GM21423 (cell line): Measurements from ENCODE around the gene ACOX3.

ENCODE experiments used
- ATAC-seq: cut with Tn5 transposase; IDR thresholded peaks from one replicate; pipeline ENCODE4 v1.9.1; 2021; ENCODE audit warnings: mild to moderate bottlenecking, moderate library complexity; ENCODE audit not compliant: unreplicated experiment

The ACOX3 gene

DNA sequence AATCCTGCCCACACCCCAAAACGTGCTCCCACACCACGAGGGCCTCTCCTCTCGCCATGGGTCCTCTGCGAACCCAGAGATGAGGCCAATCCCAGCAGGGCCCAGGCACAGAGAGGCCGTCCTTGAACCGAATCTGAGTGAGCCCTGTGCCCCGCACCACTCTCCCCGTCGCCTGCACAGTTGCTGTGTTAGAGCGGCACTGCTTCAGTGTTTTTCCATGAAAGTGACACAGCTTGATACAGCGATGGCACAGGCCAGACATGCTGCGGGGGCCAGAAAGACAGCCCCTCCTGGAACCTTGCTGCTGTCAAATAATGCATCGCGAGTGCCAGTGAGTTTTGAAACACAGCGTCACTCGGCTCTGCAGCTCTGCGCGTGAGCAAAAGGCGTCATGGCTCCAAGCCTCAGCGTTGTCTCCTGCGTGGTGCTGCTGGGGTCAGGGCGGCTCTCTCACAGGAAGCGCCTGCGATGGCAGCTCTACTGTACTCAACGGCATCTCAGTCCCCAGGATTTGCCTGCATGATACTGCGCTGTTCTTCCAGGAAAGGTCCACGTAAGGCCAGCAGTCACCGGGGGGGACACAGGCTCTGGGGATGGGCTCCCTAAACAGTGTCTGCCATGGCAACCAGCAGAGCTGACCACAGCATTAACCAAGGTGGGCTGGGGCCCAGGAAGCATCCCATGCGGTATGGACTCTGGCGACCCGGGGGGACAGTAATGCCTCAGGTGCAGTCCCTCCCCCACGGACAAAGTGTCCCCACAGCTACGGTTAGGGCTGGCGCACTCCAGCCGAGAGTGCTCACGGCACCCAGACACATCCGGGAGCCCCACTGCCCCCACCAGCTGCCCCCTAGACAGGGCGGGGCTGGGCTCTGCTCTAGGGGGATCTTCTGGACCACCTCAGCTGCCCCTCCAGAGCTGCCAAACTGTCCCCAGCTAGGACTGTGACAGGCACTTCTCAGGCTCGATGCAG is 63.1 kb downstream of the ACOX3 start:
- ATAC-seq: no peak

DNA sequence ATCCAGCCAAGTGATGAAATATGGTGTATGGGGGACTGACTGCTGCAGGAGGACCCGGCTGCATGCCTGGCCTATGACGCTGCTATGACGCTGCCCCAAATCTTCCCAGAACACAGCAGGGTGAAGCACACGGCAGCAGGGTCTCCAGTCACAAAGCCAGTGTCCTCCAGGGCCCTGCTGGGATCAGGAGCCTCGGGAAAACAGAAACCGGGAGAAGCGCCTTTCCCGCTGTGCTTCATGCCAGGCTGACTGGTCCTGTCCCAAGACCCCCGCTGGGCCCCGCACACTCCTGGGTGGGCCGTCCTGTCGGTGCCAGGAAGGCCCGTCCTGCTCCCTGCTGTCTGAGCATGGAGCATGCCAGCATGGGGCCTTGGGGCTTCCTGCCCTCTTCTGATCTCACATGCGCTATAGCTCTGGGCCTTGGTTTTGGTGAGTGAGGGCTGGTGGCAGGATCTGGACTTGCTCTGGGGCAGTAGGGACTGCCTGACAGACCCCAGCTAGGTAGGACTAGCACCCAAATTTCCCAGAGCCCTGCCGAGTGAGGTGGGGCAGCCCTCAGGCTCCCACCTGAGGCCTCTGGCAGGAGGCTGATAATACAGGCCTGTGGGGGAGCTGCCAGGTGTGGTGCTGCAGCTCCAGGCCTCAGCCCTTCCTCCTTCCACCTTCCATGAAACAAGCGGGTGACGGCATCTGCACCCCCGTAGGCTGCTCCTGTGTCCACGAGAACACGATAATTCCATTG is 64.0 kb downstream of the ACOX3 start:
- no peak for ATAC-seq

DNA sequence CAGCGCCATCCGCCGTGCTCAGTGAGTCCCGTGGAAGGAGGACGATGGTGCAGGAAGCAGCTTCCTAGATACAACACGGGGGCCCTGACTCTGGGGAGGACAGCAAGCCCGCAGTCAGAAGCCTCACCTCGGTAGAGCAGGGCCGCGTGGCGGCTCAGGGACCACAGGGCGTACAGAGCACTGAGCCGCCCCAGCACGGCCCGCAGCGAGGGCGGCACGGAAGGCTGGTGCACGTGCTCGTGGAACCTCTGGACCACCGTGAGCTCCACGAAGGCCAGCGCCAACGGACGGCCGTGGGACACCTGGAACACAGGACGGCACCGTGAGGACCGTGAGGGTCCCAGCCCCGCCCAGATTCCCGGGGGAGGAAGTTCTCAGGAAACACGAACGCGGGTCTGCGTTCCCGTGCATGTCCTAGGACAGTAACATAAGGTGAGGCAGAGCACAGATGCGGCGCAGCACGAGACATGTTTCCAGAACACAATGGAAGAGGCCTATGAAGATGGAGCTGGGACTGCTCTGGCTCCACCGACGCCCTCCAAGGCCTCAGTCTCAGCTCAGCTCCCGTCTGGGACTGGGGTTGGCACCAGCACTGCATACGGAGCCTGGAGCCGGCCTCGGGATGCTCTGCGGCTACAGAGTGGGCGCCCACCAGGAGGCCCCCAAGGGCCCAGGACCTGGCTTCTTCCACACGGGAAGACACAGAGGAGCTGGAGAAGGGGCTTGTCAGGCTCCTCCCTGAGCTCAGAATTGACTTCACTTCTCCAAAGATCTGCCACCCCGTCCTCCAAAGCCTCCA is 65.5 kb downstream of the ACOX3 start:
- ATAC-seq: no peak

DNA sequence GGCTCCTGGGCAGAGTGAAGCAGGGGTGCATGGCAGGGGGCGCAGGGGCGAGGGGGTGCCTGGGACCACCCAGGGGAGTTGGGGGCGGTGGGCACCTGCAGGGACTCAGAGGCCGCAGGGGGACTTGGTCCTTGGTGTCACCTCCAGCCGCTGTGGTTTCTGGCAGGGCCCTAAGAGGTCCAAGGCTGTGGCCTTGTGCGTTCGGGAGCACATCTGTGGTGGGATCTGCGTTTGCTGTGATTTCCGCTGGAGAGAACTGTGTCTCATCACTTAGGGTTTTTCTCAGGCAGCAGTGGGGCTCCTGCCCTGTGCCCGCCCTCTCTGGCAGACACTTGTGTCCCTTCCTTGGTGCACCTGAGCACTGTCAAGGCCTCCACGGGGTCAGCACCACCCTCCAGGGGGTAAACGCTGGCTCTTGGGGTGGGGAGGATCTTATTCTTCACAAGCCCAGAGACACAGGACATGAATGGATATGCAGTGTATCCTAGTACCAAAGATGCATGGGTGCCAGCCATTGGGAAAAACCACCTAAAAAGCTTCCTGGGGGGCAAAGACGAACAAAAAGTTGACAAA is 66.5 kb downstream of the ACOX3 start:
- no peak for ATAC-seq

DNA sequence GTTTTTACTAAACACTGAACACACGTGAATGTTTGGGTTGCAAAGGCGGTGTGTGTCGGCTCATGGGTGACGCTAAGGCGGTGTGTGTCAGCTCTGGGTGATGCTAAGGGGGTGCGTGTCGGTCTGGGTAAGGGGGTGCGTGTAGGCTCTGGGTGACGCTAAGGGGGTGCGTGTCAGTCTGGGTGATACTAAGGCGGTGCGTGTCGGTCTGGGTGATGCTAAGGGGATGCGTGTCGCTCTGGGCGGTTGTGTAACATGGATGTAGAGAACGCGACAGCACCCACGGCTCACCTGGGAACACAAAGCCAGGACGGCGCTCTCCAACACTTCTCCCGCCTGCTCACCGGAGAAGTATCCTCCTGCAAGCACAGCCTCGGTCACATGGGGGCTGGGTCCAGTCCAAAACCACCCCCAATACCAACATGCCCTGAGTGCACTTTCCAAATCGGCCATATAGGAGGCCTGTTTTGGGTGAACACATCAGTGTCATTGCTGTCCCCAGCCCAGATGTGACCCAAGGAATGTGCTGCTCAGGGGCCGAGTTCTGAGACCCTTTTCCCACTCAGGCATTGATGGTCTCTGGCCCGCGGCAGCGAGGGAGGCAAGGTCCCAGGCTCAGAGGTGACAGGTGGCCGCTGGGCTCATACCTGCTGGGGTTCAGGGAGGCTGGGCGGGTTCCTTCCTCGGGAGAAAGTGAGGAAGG is 67.1 kb downstream of the ACOX3 start:
- no peak for ATAC-seq

DNA sequence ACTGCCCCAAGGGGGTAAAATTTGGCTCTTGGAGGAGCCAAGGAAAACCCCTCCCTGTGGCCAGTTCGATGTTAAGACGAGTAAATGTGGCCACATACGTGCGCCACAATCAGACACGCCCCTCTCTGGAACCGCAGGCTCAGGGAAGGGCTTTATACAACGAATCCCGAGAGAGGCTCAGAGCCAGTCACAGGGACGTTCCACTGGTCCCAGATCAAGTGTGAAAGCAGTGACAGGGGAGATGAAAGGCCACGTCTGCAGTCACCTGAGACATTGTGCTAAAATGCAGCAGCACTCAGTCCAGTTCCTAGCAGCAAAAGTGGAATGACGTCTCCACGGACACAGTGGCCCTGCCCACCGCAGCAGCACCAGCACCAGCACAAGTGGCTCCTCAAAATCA is 68.0 kb downstream of the ACOX3 start:
- ATAC-seq: no peak

DNA sequence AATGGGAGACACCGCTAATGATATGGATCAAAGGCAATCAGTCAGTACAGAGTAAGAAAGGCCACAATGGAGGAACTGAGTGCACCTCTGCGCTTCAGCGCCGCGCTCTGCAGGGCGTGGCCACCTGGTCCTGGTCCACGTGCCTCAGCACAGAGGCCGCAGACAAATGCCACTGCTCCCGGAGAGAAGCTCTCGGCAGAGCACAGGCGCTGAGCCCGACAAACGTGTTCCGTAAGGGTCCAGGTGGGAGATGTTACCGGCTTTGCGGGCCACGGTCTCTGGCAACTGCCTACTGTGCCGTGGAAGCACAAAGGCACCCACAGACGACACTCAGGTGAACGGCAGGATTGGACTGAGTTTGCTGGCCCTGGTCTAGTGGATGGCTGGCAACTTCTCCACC is 68.9 kb downstream of the ACOX3 start:
- no peak for ATAC-seq

DNA sequence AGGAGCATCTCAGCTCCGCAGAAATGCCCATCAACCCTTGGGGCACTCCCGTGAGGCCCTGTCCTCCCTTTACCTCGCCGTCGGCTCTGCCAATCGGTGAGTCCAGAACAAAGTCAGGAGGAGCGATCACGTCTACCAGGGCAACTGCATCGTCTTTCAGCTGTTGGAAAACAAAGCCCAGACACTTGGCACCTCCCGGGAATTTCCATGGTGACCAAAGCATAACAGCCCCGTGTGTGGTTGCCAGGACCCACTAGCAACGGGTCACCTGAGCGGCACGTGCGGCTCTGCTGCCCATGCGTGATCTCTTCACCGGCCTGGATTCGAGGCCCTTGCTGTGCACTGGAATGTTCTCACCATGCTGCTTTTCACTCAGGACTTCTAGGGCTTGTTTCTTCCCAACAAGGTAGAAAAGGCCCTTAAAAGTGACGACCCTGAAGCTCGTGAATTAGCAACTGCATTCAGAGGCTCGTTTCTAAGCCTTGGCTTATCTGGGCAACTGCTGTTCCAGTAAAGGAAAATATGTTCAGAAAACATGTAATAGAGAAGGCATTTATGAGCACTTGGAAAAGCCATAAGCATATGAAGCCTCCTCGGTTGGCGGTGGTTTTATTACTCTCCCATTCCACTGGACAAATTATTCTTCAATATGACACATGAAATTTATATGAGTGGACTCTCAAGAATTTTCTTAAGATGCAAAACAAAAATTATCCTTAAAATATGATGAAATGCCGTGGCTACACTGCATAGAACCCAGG is 69.5 kb downstream of the ACOX3 start:
- ATAC-seq: no peak

DNA sequence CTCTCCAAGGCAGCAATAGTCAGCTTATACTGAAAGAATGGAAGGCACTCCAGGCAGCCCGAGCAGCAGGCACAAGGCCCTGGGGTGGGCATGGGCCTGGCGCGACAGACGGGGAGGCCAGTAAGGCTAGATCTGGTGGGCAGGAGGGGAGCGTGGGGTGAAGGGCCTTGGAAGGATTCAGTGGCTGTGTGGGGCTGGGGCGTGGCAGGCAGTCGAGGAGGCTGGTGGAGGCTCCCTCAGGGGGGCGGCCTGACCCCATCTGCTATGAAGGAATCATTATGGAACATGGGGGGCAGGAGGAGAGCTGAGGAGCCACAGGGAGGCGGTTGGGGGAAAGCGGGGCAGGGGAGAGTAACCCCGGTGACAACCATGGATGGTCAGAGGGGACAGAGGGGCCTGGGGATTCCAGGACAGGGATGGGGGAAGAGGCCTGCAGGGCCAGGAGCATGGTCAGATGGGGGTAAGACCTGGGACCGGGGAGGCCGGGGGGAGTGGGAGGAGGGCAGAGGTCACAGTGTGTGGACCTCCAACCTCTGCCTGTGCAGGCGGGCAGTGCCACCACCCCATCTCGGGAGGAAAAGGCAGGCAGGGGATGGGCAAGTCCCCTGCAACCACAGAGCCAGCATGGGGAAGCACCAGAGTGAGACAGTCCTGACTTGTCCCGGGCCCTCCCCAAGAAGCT is 70.3 kb downstream of the ACOX3 start:
- no peak for ATAC-seq

DNA sequence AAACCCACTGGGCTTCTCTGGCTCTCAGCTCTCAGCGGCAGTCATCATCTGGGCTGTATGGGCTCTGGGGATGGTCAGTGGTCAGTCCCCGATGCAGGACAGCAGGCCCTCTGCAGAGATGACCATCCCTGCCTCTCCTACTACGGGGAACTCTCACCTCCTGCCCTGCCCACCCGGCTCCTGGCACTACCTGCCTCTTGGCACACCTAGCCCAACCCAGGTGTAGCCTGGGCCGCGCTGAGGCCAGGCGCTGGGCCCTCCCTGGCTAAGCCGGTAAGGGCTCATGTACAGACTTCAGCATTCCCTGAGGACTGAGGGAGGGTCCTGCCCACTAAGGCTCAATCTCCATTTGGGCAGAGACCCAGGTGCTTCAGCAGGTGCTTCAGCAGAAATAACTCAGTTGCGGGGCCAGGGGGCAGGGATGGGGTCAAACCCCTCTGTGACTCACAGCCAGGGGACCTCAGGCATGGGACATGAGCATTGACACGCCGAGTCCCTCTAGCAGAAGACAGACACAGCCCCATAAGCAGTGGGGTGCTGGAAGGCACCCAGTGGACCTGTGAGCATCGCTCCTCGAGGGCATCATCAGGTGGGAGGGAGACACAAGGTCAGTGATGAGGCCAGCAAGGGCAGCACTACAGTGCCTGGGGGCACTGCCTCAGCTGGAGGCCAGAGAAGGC is 71.0 kb downstream of the ACOX3 start:
- no peak for ATAC-seq

DNA sequence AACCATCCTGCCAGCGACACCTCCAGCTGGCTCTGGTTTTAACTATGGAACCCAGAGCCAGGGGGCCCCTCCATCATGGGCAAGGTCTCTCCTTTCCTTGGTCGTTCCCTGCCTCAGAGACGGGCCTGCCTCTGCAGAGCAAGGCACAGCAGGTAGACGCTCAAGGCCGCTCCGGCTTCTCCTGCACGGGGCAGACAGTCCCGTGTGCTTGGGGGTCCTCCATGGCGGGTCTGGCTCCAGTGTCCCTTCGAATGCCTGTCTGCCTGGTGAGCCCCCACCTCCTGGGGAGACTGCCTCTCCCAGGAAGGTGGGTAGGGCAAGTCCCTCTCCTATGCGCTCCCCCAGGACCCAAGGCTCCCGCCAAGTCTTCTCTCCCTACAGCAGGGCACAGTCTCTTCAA is 71.5 kb downstream of the ACOX3 start:
- no peak for ATAC-seq

DNA sequence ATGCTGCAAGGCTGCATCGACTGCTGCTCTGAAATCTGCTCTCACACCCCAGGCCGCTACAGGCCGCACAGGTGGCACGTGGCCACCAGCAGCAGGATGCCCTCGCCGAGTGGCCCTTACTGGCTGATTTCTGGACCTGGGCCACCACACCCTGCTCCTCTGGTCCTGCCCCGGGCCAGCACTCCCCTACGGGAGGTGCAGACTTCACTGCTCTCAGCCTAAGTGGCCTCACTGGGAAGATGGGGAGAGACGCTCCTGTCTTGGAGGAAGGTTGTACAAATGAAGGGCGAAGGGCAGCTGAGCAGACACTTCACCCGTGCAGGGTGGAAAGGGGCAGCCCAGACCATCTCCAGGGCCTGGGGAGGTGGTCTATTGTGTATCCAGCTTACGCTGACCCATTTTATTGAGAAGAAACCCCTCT is 72.5 kb downstream of the ACOX3 start:
- ATAC-seq: no peak

DNA sequence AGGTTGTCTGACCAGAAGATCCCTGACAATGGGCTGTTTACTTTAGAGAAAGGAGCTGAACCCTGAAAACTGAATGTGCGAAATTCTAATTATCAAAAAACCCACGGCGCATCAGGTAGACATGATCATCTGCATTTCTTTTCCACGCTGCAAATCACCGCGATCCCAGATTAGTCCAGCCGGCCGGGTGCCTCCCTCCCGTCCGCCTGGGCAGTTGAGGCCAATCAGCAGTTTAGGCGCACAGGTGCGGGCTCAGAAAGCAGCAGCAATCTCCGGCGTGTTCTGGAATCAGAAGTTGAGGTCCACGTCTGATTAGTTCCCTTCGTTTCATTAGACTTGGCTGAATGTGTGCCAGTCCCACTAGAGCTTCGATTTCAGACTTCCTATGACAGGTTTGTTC is 73.9 kb downstream of the ACOX3 start:
- no peak for ATAC-seq

DNA sequence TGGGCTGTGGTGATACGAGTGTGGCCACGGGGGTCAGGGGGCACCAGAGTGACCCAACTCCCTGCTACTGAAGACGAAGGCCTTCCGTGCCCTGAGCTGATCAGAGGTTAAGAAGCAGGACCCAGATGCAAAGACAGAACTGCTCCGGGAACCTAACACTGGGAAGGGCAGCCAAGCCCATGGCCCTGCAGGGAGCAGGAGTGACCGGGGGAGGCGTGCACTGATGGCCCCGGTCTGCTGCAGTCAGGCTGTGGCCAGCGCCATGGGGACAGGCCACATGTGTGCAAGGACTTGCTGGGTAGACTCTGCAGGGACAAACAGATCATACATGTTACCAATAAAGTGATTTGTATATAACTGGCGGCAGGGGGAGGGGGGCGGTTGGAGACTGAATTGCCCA is 74.6 kb downstream of the ACOX3 start:
- no peak for ATAC-seq

DNA sequence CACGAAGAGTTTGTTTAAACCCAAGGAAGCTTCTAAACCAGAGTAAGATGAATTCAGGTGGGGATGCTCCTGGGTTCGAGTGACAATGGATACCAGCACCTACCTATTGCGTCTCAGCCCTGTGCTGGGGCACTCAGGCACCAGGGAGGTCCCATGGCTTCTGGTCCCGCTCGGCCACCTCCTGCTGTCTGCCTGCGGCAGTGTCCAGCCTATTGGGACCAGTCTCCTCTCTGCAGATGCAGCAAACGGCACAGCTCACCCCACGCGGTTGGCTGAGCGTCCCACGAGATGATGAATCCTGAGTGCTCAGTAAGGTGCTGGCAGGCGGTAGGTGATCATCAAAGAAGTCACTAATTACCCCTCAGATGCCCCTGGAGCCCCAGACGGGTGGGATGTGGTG is 75.2 kb downstream of the ACOX3 start:
- no peak for ATAC-seq

DNA sequence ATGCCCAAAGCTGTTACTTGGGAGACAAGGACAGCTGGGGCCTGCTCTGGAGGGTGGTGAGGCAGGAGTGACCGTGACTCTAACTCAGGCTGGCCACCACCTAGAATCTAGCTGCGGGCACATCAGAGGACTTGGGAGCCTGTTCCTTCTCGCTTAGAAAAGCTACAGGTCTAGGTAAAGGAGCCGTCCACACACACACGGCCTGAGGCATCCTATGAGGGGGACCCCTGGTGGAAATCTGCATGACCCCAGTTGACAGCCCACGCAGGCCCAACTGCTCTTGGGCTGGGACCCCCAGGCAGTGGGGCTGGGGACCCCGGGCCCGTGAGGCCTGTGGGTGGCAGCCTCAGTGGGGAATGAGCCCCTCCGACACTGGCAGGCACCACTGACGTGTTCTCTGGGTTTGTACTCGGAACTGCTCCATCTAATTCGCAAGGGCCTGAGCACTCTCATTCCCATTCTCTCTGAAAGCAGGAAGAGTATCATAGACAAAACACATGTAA is 75.6 kb downstream of the ACOX3 start:
- ATAC-seq: no peak

DNA sequence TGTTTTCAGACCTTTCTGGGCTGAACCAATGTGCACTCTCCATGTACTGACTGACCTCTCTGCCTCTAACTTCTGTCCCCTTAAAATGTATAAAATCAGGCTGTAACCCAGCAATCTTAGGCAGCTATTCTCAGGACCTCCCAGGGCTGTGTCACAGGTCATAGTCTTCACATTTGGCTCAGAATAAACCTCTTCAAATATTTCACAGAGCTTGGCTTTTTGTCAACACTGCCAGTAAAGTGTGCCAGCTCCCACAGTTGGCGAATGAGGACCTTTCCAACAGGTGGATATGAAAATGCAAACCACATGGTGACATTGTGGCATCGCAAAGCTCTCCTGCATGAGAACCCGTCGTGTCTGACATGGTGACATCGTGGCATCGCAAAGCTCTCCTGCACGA is 76.4 kb downstream of the ACOX3 start:
- ATAC-seq: no peak

DNA sequence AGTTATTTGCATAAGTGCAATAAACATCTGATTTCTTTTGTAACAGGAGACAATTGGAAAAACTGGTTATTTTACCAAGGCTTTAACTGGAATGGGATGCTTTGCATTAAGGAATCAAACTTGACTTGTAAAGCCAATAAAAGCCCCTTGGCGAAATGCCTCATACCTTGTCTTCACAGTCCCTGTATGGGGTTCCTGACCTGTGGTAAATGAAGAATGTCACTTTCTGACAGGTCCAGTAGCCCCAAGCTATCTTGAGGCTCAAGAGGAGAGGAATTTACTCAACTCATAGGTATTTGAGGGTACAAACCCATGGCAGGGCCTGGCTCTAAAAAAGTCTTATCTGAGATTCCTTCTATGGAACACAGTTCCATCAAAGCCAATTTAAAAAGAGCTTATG is 78.0 kb downstream of the ACOX3 start:
- no peak for ATAC-seq
